ELF-1 (cell line): Measurements from ENCODE around the gene SF3B6.
A peak's percentile ranks its signal among the peaks of the same experiment; 100 is the strongest.
"Not testable (repeated sequence)": the region's sequence is repeated elsewhere in the genome, so short reads cannot be mapped to it uniquely, and the experiment has no call there.

Experiments used
- DNase-seq: peaks from one replicate; pipeline ENCODE4 v3.0.0-alpha.2; 2016; ENCODE audit warnings: low read depth, low spot score

The SF3B6 gene

GRCh38 chr2:24051833-24052232 is 24.3 kb downstream of the SF3B6 start:
- DNase-seq, result no peak

- peak; percentile 47 for DNase-seq
Measured at GRCh38 chr2:24050041-24050979, 25.8 kb downstream of the SF3B6 start.

GRCh38 chr2:24049485-24050021 is 26.6 kb downstream of the SF3B6 start, which contains the start of gene FKBP1B:
FKBP1B (plus strand) TSS chr2:24049741; CDS start chr2:24049850, 109 bp downstream.
- peak; percentile 50 for DNase-seq

GRCh38 chr2:24048769-24049484 is 27.2 kb downstream of the SF3B6 start:
- DNase-seq, result peak; percentile 24

- no peak for DNase-seq
Measured at GRCh38 chr2:24047703-24048033, 28.5 kb downstream of the SF3B6 start.

GRCh38 chr2:24046930-24047702 is 29.0 kb downstream of the SF3B6 start, which contains the start of gene WDCP:
WDCP (minus strand) TSS chr2:24047391; CDS start chr2:24039494, 7,897 bp downstream.
- DNase-seq, result peak; percentile 99

- no peak for DNase-seq
Measured at GRCh38 chr2:24046599-24046929, 29.6 kb downstream of the SF3B6 start.

- no peak for DNase-seq
Measured at GRCh38 chr2:24045511-24046508, 30.3 kb downstream of the SF3B6 start.

GRCh38 chr2:24043133-24043532 is 33.0 kb downstream of the SF3B6 start:
- not testable (repeated sequence) for DNase-seq

- DNase-seq, result no peak
Measured at GRCh38 chr2:24040511-24040910, 35.6 kb downstream of the SF3B6 start.

- no peak for DNase-seq
Measured at GRCh38 chr2:24038786-24039499, 37.2 kb downstream of the SF3B6 start.

- no peak for DNase-seq
Measured at GRCh38 chr2:24026233-24026632, 49.9 kb downstream of the SF3B6 start.

GRCh38 chr2:24024996-24025663 is 51.0 kb downstream of the SF3B6 start:
- DNase-seq, result no peak

GRCh38 chr2:24024018-24024417 is 52.1 kb downstream of the SF3B6 start:
- DNase-seq, result peak; percentile 69

GRCh38 chr2:24022975-24023575 is 53.1 kb downstream of the SF3B6 start:
- DNase-seq, result no peak

GRCh38 chr2:24022324-24022974 is 53.7 kb downstream of the SF3B6 start:
- DNase-seq, result no peak

GRCh38 chr2:24021122-24021998 is 54.8 kb downstream of the SF3B6 start:
- DNase-seq, result peak; percentile 70
